Measurements from ENCODE around the gene PHACTR4.

DNA sequence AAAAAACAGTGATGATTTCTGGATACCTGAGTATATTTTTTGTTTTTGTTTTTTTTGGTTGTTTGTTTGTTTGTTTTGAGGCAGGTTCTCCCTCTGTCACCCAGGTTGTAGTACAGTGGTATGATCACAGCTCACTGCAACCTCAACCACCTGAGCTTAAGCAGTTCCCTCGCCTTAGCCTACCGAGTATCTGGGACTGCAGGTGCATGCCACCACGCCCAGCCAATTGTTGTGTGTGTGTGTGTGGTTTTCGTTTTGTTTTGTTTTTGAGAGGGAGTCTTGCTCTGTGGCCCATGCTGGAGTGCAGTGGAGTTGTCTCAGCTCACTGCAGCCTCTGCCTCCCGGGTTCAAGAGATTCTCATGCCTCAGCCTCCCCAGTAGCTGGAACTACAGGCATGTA is 81.0 kb downstream of the PHACTR4 start:
- TF ChIP-seq, protein P1, sequence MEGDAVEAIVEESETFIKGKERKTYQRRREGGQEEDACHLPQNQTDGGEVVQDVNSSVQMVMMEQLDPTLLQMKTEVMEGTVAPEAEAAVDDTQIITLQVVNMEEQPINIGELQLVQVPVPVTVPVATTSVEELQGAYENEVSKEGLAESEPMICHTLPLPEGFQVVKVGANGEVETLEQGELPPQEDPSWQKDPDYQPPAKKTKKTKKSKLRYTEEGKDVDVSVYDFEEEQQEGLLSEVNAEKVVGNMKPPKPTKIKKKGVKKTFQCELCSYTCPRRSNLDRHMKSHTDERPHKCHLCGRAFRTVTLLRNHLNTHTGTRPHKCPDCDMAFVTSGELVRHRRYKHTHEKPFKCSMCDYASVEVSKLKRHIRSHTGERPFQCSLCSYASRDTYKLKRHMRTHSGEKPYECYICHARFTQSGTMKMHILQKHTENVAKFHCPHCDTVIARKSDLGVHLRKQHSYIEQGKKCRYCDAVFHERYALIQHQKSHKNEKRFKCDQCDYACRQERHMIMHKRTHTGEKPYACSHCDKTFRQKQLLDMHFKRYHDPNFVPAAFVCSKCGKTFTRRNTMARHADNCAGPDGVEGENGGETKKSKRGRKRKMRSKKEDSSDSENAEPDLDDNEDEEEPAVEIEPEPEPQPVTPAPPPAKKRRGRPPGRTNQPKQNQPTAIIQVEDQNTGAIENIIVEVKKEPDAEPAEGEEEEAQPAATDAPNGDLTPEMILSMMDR (IDR thresholded peaks at IDR 0.05): no peak
- TF ChIP-seq POLR2AphosphoS5 (IDR thresholded peaks at IDR 0.05) (no peak), EP300 (IDR thresholded peaks at IDR 0.05) (no peak), POLR2A (IDR thresholded peaks at IDR 0.05) (no peak)

Measured in gastroesophageal sphincter (tissue), 3 donors.